ENCODE results near the gene BRD9. TPM values are rescaled to one million over a fixed set of nuclear protein-coding genes. Genes with fewer than 3 reads are reported as not detected.
"Not testable (repeated sequence)": the region's sequence is repeated elsewhere in the genome, so short reads cannot be mapped to it uniquely, and the experiment has no call there.

BRD9 gene
- total RNA-seq, 2 donors from 2014 or later, result 17.9 to 46.2 TPM

GRCh38 chr5:835933-836612, 56.5 kb downstream of the BRD9 start:
- H3K27ac ChIP-seq; intact Hi-C loops (cut with DNase I); H3K36me3 ChIP-seq; DNase-seq (ENCODE audit: low spot score); H3K4me1 ChIP-seq (replicated peaks); H3K9me3 ChIP-seq; H3K27me3 ChIP-seq (replicated peaks; ENCODE audit: insufficient read depth); H3K4me3 ChIP-seq: not testable (repeated sequence)
- peak; percentile 30 for TF ChIP-seq POLR2AphosphoS5 (IDR thresholded peaks at IDR 0.05)
- 44% methylated on average over 7 of the region's 7 CpGs for WGBS

GRCh38 chr5:834013-834412, 58.6 kb downstream of the BRD9 start:
- WGBS, result 79% methylated on average over 2 of the region's 2 CpGs
- DNase-seq (ENCODE audit: low spot score); H3K27me3 ChIP-seq (replicated peaks; ENCODE audit: insufficient read depth); H3K9me3 ChIP-seq; H3K4me1 ChIP-seq (replicated peaks); intact Hi-C loops (cut with DNase I); H3K27ac ChIP-seq; H3K4me3 ChIP-seq; H3K36me3 ChIP-seq: not testable (repeated sequence)

GRCh38 chr5:828194-828593, 64.4 kb downstream of the BRD9 start:
- H3K27ac ChIP-seq; intact Hi-C loops (cut with DNase I); H3K27me3 ChIP-seq (replicated peaks; ENCODE audit: insufficient read depth); H3K36me3 ChIP-seq; H3K4me1 ChIP-seq (replicated peaks); H3K4me3 ChIP-seq; H3K9me3 ChIP-seq; DNase-seq (ENCODE audit: low spot score): not testable (repeated sequence)
- WGBS, result 95% methylated on average over 18 of the region's 19 CpGs

GRCh38 chr5:825544-825943, 67.1 kb downstream of the BRD9 start:
- 47% methylated on average over 1 of the region's 1 CpG for WGBS
- intact Hi-C loops (cut with DNase I), result not testable (repeated sequence)

GRCh38 chr5:821504-821903, 71.1 kb downstream of the BRD9 start:
- intact Hi-C loops (cut with DNase I), result no loop called here
- Histone ChIP-seq H3K4me1 (replicated peaks) (no peaks in the 10 kb centered on the region), H3K27ac (no peak overlapping the region), H3K4me3 (no peak overlapping the region), H3K9me3 (no peaks in the 10 kb centered on the region), H3K27me3 (replicated peaks; ENCODE audit: insufficient read depth) (no peaks in the 10 kb centered on the region), H3K36me3 (no peaks in the 10 kb centered on the region)
- no peak for DNase-seq (ENCODE audit: low spot score)
- 66% methylated on average over 8 of the region's 8 CpGs for WGBS
- TF ChIP-seq POLR2A (IDR thresholded peaks at IDR 0.05), result no peak
- TF ChIP-seq POLR2AphosphoS5 (IDR thresholded peaks at IDR 0.05), result no peak
- TF ChIP-seq CTCF (IDR thresholded peaks at IDR 0.05), result peak in 1 of 4 experiments; percentile 22

More at GRCh38 chr5:825544-825943, 67.1 kb downstream of the BRD9 start:
- not testable (repeated sequence) for H3K36me3 ChIP-seq; H3K27ac ChIP-seq; DNase-seq (ENCODE audit: low spot score); H3K4me1 ChIP-seq (replicated peaks); H3K9me3 ChIP-seq; H3K27me3 ChIP-seq (replicated peaks; ENCODE audit: insufficient read depth); H3K4me3 ChIP-seq

- Histone ChIP-seq H3K9me3 (no peaks in the 10 kb centered on the region), H3K27me3 (replicated peaks; ENCODE audit: insufficient read depth) (no peaks in the 10 kb centered on the region), H3K4me3 (no peak overlapping the region), H3K4me1 (replicated peaks) (no peaks in the 10 kb centered on the region), H3K36me3 (no peaks in the 10 kb centered on the region), H3K27ac (no peak overlapping the region)
- no peak for DNase-seq (ENCODE audit: low spot score)
- TF ChIP-seq POLR2AphosphoS5 (IDR thresholded peaks at IDR 0.05), result no peak
- TF ChIP-seq POLR2A (IDR thresholded peaks at IDR 0.05), result no peak
- no peak for TF ChIP-seq CTCF (IDR thresholded peaks at IDR 0.05)
- 73% methylated on average over 3 of the region's 3 CpGs for WGBS
- intact Hi-C loops (cut with DNase I), result no loop called here
These were observed 72.4 kb downstream of the BRD9 start for GRCh38 chr5:820245-820644.

- Histone ChIP-seq H3K36me3 (no peaks in the 10 kb centered on the region), H3K9me3 (no peaks in the 10 kb centered on the region), H3K4me1 (replicated peaks) (no peaks in the 10 kb centered on the region), H3K27me3 (replicated peaks; ENCODE audit: insufficient read depth) (no peaks in the 10 kb centered on the region), H3K4me3 (no peak overlapping the region), H3K27ac (no peak overlapping the region)
- WGBS, result 83% methylated on average over 3 of the region's 3 CpGs
- intact Hi-C loops (cut with DNase I), result no loop called here
- no peak for TF ChIP-seq CTCF (IDR thresholded peaks at IDR 0.05)
- no peak for TF ChIP-seq POLR2AphosphoS5 (IDR thresholded peaks at IDR 0.05)
- no peak for TF ChIP-seq POLR2A (IDR thresholded peaks at IDR 0.05)
- DNase-seq (ENCODE audit: low spot score), result no peak
These were observed 73.5 kb downstream of the BRD9 start for GRCh38 chr5:819078-819477.

Data from prostate gland (tissue), 2 donors.